ENCODE measurements around the gene TMEM151B. TPM values are rescaled to one million over a fixed set of nuclear protein-coding genes. Genes with fewer than 3 reads are reported as not detected.

Gene TMEM151B
- total and polyA plus RNA-seq, 9 of the 15 experiments (the other 6 are each of a cell fraction or from before 2014, with no cell fraction given): not detected

GRCh38 chr6:44265007-44265721, 5.1 kb upstream of the TMEM151B start, which contains the start of gene NFKBIE (continued):
- TF ChIP-seq NR4A1 (CRISPR knock-in tag; IDR thresholded peaks at IDR 0.05) (no peak), NR4A1 (tag; IDR thresholded peaks at IDR 0.05) (0 out of 2 replicates have a peak, but pooled peaks have one; percentile 22), ZC3H11A (IDR thresholded peaks at IDR 0.05; ENCODE audit: low read depth, low read length) (no peak), STAG1 (CRISPR knock-in tag; IDR thresholded peaks at IDR 0.05; ENCODE audit: borderline replicate concordance) (peak; percentile 57; the same call in 1 of the 2 replicates), HMG20B (CRISPR knock-in tag; IDR thresholded peaks at IDR 0.05) (no peak), FOXP4 (CRISPR knock-in tag; IDR thresholded peaks at IDR 0.05; ENCODE audit: borderline replicate concordance) (no peak; the same call in 1 of the 2 replicates), BACH1 (tag; IDR thresholded peaks at IDR 0.05) (no peak), ZNF408 (CRISPR knock-in tag; IDR thresholded peaks at IDR 0.05; ENCODE audit: low read depth) (no peak), TCF15 (CRISPR knock-in tag; IDR thresholded peaks at IDR 0.05) (no peak), ZNF263 (CRISPR knock-in tag; IDR thresholded peaks at IDR 0.05; ENCODE audit: borderline replicate concordance) (peak; percentile 72), POLR3A (IDR thresholded peaks at IDR 0.05; ENCODE audit: borderline replicate concordance, extremely low read depth, insufficient read depth, insufficient read length) (no peak), POU5F1 (IDR thresholded peaks at IDR 0.05; ENCODE audit: borderline replicate concordance, low read depth, low read length, partially characterized antibody) (no peak), IRF2 (CRISPR knock-in tag; IDR thresholded peaks at IDR 0.05) (no peak), ARNT (IDR thresholded peaks at IDR 0.05) (no peak), SUPT5H (IDR thresholded peaks at IDR 0.05) (no peak), MAX (CRISPR knock-in tag; IDR thresholded peaks at IDR 0.05) (peak; percentile 58; the same call in 1 of the 2 replicates), ESRRA (IDR thresholded peaks at IDR 0.05; ENCODE audit: borderline replicate concordance, low read depth) (peak; percentile 26; the same call in 1 of the 2 replicates), TFE3 (CRISPR knock-in tag; IDR thresholded peaks at IDR 0.05) (no peak), HLTF (IDR thresholded peaks at IDR 0.05) (0 out of 2 replicates have a peak, but pooled peaks have one; percentile 22), IFI16 (CRISPR knock-in tag; IDR thresholded peaks at IDR 0.05) (no peak), ATF4 (CRISPR knock-in tag; IDR thresholded peaks at IDR 0.05) (peak; percentile 33; the same call in 1 of the 2 replicates), SIN3A (IDR thresholded peaks at IDR 0.05; ENCODE audit: borderline replicate concordance in 2 of 2, control insufficient read depth in 1 of 2, low read depth in 2 of 2, low read length in 2 of 2) (peak; percentile 76 to 81; a peak in 3 of 4 replicates)

Measured in K562 (cell line).